HCT116 (cell line): ENCODE results near the gene USP48. TPM values are rescaled to one million over a fixed set of nuclear protein-coding genes. Genes with fewer than 3 reads are reported as not detected.

Experiments
- ATAC-seq: fragments of 200-7000 bp; cut with Tn5 transposase; 2 replicates; pipeline ENCODE4 v1.9.1; 2020; ENCODE audit warnings: mild to moderate bottlenecking, moderate library complexity
- BruUV-seq: library from RNA; stranded (reverse); fragments of 400-500 nt; replicated peaks from 2 replicates; lab custom pipeline; 2021; lab: Mats Ljungman, UMichigan
- CTCF ChIA-PET: fragments of 300-600 bp; sonication (Branson Sonifier 250); formaldehyde crosslinking; loops from one replicate; lab custom pipeline; 2021; ENCODE audit warnings: antibody characterized with exemption; lab: Charles Lee
- POLR2A ChIA-PET: fragments of 300-600, 350-600 bp; sonication (Branson Sonifier 250); formaldehyde crosslinking; loops from one replicate; lab custom pipeline; 2021; ENCODE audit warnings: antibody characterized with exemption; lab: Charles Lee
- RAD21 ChIA-PET, 2 experiments: fragments of 300-600 bp; sonication (Branson Sonifier 250); formaldehyde crosslinking; loops; one replicate each; lab custom pipeline; 2023; ENCODE audit warnings: low total read pairs in 2 of 2; ENCODE audit not compliant: uncharacterized antibody in 2 of 2, unreplicated experiment in 2 of 2, low non-redundant PET in 1 of 2; lab: Charles Lee
- DNase-seq: peaks from one replicate; pipeline ENCODE4 v3.0.0-alpha.2; 2010; ENCODE audit warnings: low read depth, low spot score
- H2AFZ ChIP-seq: fragments of 200-600 bp; shearing (Covaris generic), sonication (generic); 2 replicates; pipeline ENCODE4 v1.6.1; 2017; ENCODE audit warnings: low read depth, mixed run types, mixed read lengths, antibody characterized with exemption, low read length; ENCODE audit not compliant: poor library complexity, severe bottlenecking
- H3K27ac ChIP-seq: 2 replicates; pipeline ENCODE4 v1.5.1; 2012; ENCODE audit warnings: low read depth, low read length
- H3K27me3 ChIP-seq: fragments of 200-600 bp; sonication (generic); 2 replicates; pipeline ENCODE4 v1.6.1; 2016; ENCODE audit warnings: mixed run types, low read length, mixed read lengths; ENCODE audit not compliant: insufficient read depth
- H3K36me3 ChIP-seq, 2 experiments: fragments of 200-500 bp in 1 of 2; fragments of 200-600 bp in 1 of 2; sonication (Bioruptor generic) in 1 of 2; sonication (generic) in 1 of 2; 2 replicates each; pipeline versions ENCODE4 v1.5.1 to v1.6.1; 2014 to 2016; ENCODE audit warnings: low read length in 2 of 2, inconsistent platforms in 1 of 2, mixed read lengths in 1 of 2, mixed run types in 1 of 2; ENCODE audit not compliant: insufficient read depth in 2 of 2, control insufficient read depth in 1 of 2
- H3K4me1 ChIP-seq, 2 experiments: fragments of 200-600 bp in 1 of 2; sonication (generic) in 1 of 2; 2 replicates each; pipeline versions ENCODE4 v1.5.1 to v1.6.1; 2012 to 2017; ENCODE audit warnings: low read length in 2 of 2, inconsistent platforms in 1 of 2, mild to moderate bottlenecking in 1 of 2, mixed read lengths in 1 of 2, mixed run types in 1 of 2, moderate library complexity in 1 of 2; ENCODE audit not compliant: insufficient read depth in 2 of 2, control insufficient read depth in 1 of 2
- H3K4me2 ChIP-seq: fragments of 200-600 bp; sonication (generic); 2 replicates; pipeline ENCODE4 v1.6.1; 2017; ENCODE audit warnings: mixed run types, low read length, mixed read lengths
- H3K4me3 ChIP-seq, 2 experiments: fragments of 200-600 bp in 1 of 2; sonication (generic) in 1 of 2; replicated peaks in 1 of 2; 2 replicates each; pipeline ENCODE4 v1.5.1; 2011 to 2016; ENCODE audit warnings: low read length in 2 of 2, control low read depth in 1 of 2, low read depth in 1 of 2, mild to moderate bottlenecking in 1 of 2, mixed read lengths in 1 of 2, mixed run types in 1 of 2
- H3K79me2 ChIP-seq: fragments of 200-600 bp; sonication (generic); 2 replicates; pipeline ENCODE4 v1.6.1; 2017; ENCODE audit warnings: mild to moderate bottlenecking, mixed run types, low read length, moderate library complexity, mixed read lengths; ENCODE audit not compliant: insufficient read depth
- H3K9ac ChIP-seq: fragments of 200-600 bp; sonication (generic); 2 replicates; pipeline ENCODE4 v1.6.1; 2016; ENCODE audit warnings: low read length, mixed read lengths
- H3K9me2 ChIP-seq: fragments of 200-600 bp; sonication (generic), shearing (Covaris generic); 2 replicates; pipeline ENCODE4 v1.6.1; 2017; ENCODE audit warnings: mixed run types, mild to moderate bottlenecking, moderate library complexity; ENCODE audit not compliant: insufficient read depth
- H3K9me3 ChIP-seq, 2 experiments: fragments of 200-500 bp in 1 of 2; fragments of 200-600 bp in 1 of 2; sonication (Bioruptor generic) in 1 of 2; sonication (generic) in 1 of 2; 2 replicates each; pipeline ENCODE4 v1.6.1; 2014 to 2017; ENCODE audit warnings: low read length in 2 of 2, mixed read lengths in 2 of 2, inconsistent platforms in 1 of 2, low read depth in 1 of 2, mild to moderate bottlenecking in 1 of 2, mixed run types in 1 of 2, moderate library complexity in 1 of 2; ENCODE audit not compliant: control insufficient read depth in 1 of 2, insufficient read depth in 1 of 2
- H4K20me1 ChIP-seq: fragments of 200-600 bp; sonication (generic), shearing (Covaris generic); 2 replicates; pipeline ENCODE4 v1.6.1; 2017; ENCODE audit warnings: mixed run types, mild to moderate bottlenecking, moderate library complexity; ENCODE audit not compliant: insufficient read depth
- CBX3 ChIP-seq: IDR thresholded peaks from 2 replicates; pipeline ENCODE4 v1.6.1; 2012; ENCODE audit warnings: low read depth
- CEBPB ChIP-seq: IDR thresholded peaks from 2 replicates; pipeline ENCODE4 v1.6.1; 2012; ENCODE audit warnings: low read depth
- ELF1 ChIP-seq: IDR thresholded peaks from 2 replicates; pipeline ENCODE4 v1.6.1; 2012; ENCODE audit warnings: low read depth, borderline replicate concordance
- FOSL1 ChIP-seq: IDR thresholded peaks from 2 replicates; pipeline ENCODE4 v1.6.1; 2012; ENCODE audit warnings: low read depth
- POLR2A ChIP-seq: IDR thresholded peaks from 2 replicates; pipeline ENCODE4 v1.7.0; 2011; ENCODE audit warnings: borderline replicate concordance; ENCODE audit not compliant: insufficient read depth, insufficient read length; ENCODE audit errors: extremely low read depth
- SP1 ChIP-seq: IDR thresholded peaks from 2 replicates; pipeline ENCODE4 v1.6.1; 2012; ENCODE audit warnings: low read depth
- SRF ChIP-seq: IDR thresholded peaks from 2 replicates; pipeline ENCODE4 v1.6.1; 2012; ENCODE audit warnings: low read depth
- TCF7L2 ChIP-seq: IDR thresholded peaks from 2 replicates; pipeline ENCODE4 v1.7.0; 2011; ENCODE audit warnings: borderline replicate concordance, inconsistent platforms; ENCODE audit not compliant: insufficient read depth, insufficient read length; ENCODE audit errors: extremely low read depth
- YY1 ChIP-seq: IDR thresholded peaks from 2 replicates; pipeline ENCODE4 v1.6.1; 2011; ENCODE audit warnings: low read length, low read depth, moderate library complexity, mild to moderate bottlenecking; ENCODE audit not compliant: insufficient replicate concordance; ENCODE audit errors: extremely low read depth
- ZFX ChIP-seq: fragments of 450-650 bp; IDR thresholded peaks from 2 replicates; pipeline ENCODE4 v1.6.1; 2017
- ZNF274 ChIP-seq: fragments of 200-500 bp; sonication (Bioruptor generic); IDR thresholded peaks from 2 replicates; pipeline ENCODE4 v1.6.1; 2014; ENCODE audit warnings: mild to moderate bottlenecking, low read depth, low read length, inconsistent platforms
- intact Hi-C: fragments of 100-400 bp; cut with micrococcal nuclease; formaldehyde crosslinking; loops from 2 replicates; pipeline ENCODE4 v1.10.0; 2022
- total RNA-seq: library from RNA; stranded (reverse); gene quantifications from one replicate; pipeline ENCODE4 v1.2.1, GENCODE V29; 2021; ENCODE audit not compliant: unreplicated experiment
- TF ChIP-seq, protein P1 (sequence below): IDR thresholded peaks from 2 replicates; pipeline ENCODE4 v1.6.1; 2012
- TF ChIP-seq, protein P2 (sequence below): IDR thresholded peaks from 2 replicates; pipeline ENCODE4 v1.6.1; 2011; ENCODE audit warnings: mild to moderate bottlenecking, low read length, moderate library complexity; ENCODE audit not compliant: insufficient replicate concordance; ENCODE audit errors: extremely low read depth

Gene USP48
- total RNA-seq, 1 experiment from 2014 or later = 54.8 TPM

DNA sequence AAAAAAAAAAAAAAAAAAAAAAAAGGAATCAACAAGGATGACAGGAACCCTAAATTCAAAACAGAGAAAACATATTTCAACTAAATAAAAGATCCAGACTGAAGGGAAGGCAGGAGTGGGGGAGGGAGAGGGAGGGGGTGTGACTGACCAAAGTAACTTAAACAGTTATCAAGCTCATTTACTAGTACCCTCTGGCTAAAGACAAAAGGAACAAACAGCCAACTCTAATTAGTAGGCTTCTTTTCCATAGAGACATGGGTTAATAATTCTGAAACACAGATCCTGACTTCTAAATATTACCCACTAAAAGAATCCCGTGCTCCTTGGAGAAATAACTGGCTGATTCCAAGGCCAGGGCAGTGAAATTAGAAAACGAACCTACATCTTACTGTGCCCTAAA is 23.8 kb downstream of the USP48 start:
- Histone ChIP-seq H3K4me3 (no peak overlapping the region), H2AFZ (no peak overlapping the region), H3K27me3 (no peaks in the 10 kb centered on the region), H3K4me2 (no peak overlapping the region), H3K9me2 (no peaks in the 10 kb centered on the region), H3K9me3 (no peaks in the 10 kb centered on the region), H3K4me1 (peaks cover 0 to 2% of the 10 kb centered on the region in 2 experiments; a peak in 2 of 4 replicates), H3K79me2 (peaks cover 72% of the 10 kb centered on the region), H4K20me1 (peaks cover 3% of the 10 kb centered on the region; the same call in 1 of the 2 replicates), H3K9ac (no peak overlapping the region), H3K36me3 (peaks cover 3 to 9% of the 10 kb centered on the region in 2 experiments; a peak in 3 of 4 replicates), H3K27ac (no peak overlapping the region)
- ATAC-seq = no peak
- TF ChIP-seq POLR2A (no peak), ZNF274 (no peak), CEBPB (no peak), YY1 (no peak), ZFX (no peak), SP1 (no peak), ELF1 (no peak), TCF7L2 (no peak), FOSL1 (no peak), SRF (no peak), CBX3 (no peak)
- TF ChIP-seq, protein P1, sequence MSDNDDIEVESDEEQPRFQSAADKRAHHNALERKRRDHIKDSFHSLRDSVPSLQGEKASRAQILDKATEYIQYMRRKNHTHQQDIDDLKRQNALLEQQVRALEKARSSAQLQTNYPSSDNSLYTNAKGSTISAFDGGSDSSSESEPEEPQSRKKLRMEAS = no peak
- TF ChIP-seq, protein P2, sequence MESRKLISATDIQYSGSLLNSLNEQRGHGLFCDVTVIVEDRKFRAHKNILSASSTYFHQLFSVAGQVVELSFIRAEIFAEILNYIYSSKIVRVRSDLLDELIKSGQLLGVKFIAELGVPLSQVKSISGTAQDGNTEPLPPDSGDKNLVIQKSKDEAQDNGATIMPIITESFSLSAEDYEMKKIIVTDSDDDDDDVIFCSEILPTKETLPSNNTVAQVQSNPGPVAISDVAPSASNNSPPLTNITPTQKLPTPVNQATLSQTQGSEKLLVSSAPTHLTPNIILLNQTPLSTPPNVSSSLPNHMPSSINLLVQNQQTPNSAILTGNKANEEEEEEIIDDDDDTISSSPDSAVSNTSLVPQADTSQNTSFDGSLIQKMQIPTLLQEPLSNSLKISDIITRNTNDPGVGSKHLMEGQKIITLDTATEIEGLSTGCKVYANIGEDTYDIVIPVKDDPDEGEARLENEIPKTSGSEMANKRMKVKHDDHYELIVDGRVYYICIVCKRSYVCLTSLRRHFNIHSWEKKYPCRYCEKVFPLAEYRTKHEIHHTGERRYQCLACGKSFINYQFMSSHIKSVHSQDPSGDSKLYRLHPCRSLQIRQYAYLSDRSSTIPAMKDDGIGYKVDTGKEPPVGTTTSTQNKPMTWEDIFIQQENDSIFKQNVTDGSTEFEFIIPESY = no peak
- CTCF ChIA-PET = no interaction called here
- no TSS peak for BruUV-seq
- RAD21 ChIA-PET = no interaction called here
- intact Hi-C loops = no loop called here
- no peak for DNase-seq
- POLR2A ChIA-PET = no interaction called here
